Spinal cord (tissue), 10 donors: ENCODE data around the gene UQCC5. TPM values are rescaled to one million over a fixed set of nuclear protein-coding genes. Genes with fewer than 3 reads are reported as not detected.

Source experiments
- DNase-seq, 6 donors: peaks; one replicate each; pipeline versions ENCODE4 v3.0.0 to v3.0.0-alpha.2; 2013 to 2015; ENCODE audit warnings: low spot score in 6 of 6, low read depth in 4 of 6
- H3K27ac ChIP-seq: one replicate; pipeline ENCODE4 v1.5.1; 2013; ENCODE audit warnings: low read depth, low read length, control low read depth
- H3K27me3 ChIP-seq: one replicate; pipeline ENCODE4 v1.6.1; 2013; ENCODE audit warnings: low read length; ENCODE audit not compliant: control insufficient read depth, insufficient read depth
- H3K36me3 ChIP-seq: one replicate; pipeline ENCODE4 v1.6.1; 2013; ENCODE audit warnings: low read length; ENCODE audit not compliant: control insufficient read depth, insufficient read depth
- H3K4me1 ChIP-seq: one replicate; pipeline ENCODE4 v1.6.1; 2013; ENCODE audit warnings: low read length; ENCODE audit not compliant: control insufficient read depth, insufficient read depth
- H3K4me3 ChIP-seq: one replicate; pipeline ENCODE4 v1.5.1; 2013; ENCODE audit warnings: low read depth, low read length, control low read depth
- H3K9me3 ChIP-seq: one replicate; pipeline ENCODE4 v1.6.1; 2013; ENCODE audit warnings: low read length; ENCODE audit not compliant: control insufficient read depth, insufficient read depth
- WGBS: methylation state at CpG from one replicate; pipeline ENCODE4 v1.1.5; 2013; ENCODE audit warnings: missing lambda C conversion rate; ENCODE audit not compliant: insufficient coverage; 5-methylcytosine and 5-hydroxymethylcytosine counted together
- polyA plus RNA-seq, 2 donors: library from polyadenylated mRNA; unstranded; fragments of 120-200 nt; gene quantifications; one replicate each; pipeline ENCODE4 v1.2.1, GENCODE V29; 2013; ENCODE audit not compliant: insufficient read length in 2 of 2
- total RNA-seq, 2 donors: library from RNA; depleted of rRNA in 1 of 2; stranded (reverse); fragments of 120-200 nt in 1 of 2; fragments of >200 nt in 1 of 2; gene quantifications; one replicate each; pipeline versions ENCODE4 v1.2.3 to v1.2.4, GENCODE V29; 2013 to 2014
- donor health status: healthy.

UQCC5 gene
- total and polyA plus RNA-seq, 4 donors: 2.8 to 21.9 (median 20.8) TPM

DNA sequence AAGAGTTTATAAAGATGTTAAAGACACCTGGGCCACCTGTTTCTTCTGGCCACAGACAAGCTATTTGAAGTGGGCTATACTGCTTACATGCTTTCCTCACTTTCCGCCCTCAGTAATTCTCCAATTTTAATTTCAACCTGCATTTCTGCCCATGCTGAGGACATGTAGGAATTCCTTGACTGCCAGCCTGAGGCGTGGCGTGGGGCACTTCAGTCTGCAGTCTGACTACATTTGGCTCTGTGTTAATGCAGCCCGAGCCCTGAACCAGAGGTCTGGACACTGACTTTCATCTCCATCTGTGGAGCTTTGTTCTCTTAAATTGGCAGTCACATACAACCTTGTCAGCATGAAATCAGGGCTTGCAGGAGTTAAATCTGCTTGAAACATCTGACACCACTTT lies 8.5 kb downstream of the UQCC5 start:
- Histone ChIP-seq H3K27ac (no peak overlapping the region), H3K27me3 (no peaks in the 10 kb centered on the region), H3K36me3 (peaks cover 20% of the 10 kb centered on the region), H3K4me3 (no peak overlapping the region), H3K9me3 (no peaks in the 10 kb centered on the region), H3K4me1 (no peaks in the 10 kb centered on the region)
- DNase-seq: no peak
- 68% methylated on average over 4 of the region's 4 CpGs for WGBS

DNA sequence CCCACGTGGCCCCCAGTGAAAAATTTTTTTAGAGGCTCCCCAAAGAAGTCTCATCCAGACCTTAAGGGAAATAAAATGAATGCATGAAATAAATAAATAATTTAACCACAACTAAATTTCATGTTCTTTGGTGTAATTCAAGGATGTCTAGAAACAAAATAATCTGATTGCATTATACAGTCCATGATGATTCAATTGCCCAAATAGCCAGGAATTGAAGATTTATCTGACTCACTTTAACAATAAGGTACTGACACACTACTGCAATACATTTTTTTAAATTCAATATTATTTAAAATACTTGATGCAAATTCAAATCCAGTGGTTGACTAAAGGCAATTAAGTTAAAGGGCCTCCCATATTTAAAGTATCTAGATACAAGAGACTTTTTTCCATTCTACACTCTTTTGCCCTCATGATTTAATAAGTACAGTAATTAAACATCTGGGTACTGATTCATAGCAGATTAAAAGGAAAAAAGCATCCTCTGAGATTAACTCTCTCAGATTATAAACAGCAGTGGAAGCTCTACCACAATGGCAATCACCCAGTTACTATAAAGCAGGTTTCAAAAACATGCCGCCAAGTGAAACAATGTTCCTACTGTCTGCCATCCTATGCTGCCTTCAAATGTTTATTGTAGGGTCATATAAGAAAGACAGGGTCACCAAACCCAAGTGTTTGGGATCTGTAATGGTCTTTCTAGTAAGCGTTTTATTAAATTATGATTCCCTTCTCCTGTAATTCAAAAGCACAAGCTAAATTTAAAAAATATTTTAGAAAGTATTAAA lies 9.9 kb downstream of the UQCC5 start:
- Histone ChIP-seq H3K9me3 (no peaks in the 10 kb centered on the region), H3K27ac (no peak overlapping the region), H3K27me3 (no peaks in the 10 kb centered on the region), H3K4me1 (no peaks in the 10 kb centered on the region), H3K4me3 (no peak overlapping the region), H3K36me3 (peaks cover 26% of the 10 kb centered on the region)
- no peak for DNase-seq
- no CpG with 5 or more reads among the region's 3 CpGs for whole genome bisulfite sequencing

DNA sequence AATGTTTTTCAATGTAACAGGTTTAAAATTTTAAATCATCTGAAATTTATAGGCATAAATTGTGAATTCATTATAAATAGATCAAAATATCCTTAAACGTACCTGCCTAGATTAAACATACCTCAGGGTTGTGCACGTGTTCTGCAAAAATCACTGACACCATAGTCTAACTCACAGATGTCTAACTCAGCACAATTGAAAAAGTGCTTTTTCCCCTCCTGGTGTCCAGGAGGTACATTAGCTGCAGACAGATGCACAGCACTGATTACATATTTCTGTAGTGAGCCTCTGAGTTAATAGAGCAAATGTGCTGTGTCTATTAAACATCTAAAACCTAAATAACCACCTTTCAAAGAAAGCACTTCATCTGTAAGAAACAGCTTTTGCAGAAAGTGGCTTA lies 10.7 kb downstream of the UQCC5 start:
- no peak for DNase-seq
- Histone ChIP-seq H3K36me3 (peaks cover 29% of the 10 kb centered on the region), H3K4me1 (no peaks in the 10 kb centered on the region), H3K27ac (no peak overlapping the region), H3K27me3 (no peaks in the 10 kb centered on the region), H3K4me3 (no peak overlapping the region), H3K9me3 (no peaks in the 10 kb centered on the region)
- WGBS: 93% methylated on average over 2 of the region's 2 CpGs

DNA sequence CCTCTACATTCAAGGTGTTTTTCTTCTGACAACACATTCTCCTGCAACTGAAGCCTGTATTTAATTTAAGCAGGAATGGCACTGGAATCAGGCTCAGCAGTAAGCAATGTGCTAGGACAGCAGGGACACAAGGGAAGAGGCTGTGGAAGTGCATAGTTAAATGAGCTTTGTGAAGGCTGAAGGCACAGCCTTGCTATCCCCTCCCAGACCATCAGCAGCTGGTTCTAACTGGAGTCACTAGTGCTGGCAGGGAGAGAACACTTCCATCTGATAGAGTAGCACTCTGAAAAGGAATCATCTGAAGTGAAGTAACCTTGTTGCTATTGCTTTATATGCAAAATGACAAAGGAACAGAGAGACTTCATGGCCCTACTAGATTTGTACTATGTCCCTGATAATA lies 14.7 kb downstream of the UQCC5 start:
- DNase-seq: no peak
- no peaks in the 10 kb centered on the region for H3K27me3 ChIP-seq
- no peak overlapping the region for H3K4me3 ChIP-seq
- no peak overlapping the region for H3K27ac ChIP-seq
- no peaks in the 10 kb centered on the region for H3K9me3 ChIP-seq
- no peaks in the 10 kb centered on the region for H3K4me1 ChIP-seq
- H3K36me3 ChIP-seq: peaks cover 46% of the 10 kb centered on the region

DNA sequence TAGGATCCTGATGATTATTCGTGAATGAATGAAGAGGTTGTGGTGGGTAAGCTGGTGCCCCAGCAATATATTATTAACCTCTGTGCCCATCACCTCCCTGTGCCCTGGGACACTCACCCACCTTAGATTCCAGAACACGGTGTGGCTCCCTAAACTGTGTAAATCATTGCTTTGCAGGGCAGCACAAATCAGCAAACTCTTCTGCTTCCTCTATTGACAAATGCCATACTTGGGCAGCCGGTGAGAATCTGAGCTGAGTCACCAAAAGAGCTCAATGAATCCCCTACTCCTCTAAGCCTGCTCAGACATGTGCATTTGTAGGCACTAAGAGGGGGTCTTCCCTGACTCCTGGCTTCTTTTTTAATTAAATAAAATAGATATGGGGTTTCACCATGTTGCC lies 15.7 kb downstream of the UQCC5 start:
- H3K27me3 ChIP-seq: no peaks in the 10 kb centered on the region
- no peak overlapping the region for H3K4me3 ChIP-seq
- DNase-seq: no peak
- no peaks in the 10 kb centered on the region for H3K9me3 ChIP-seq
- 100% methylated on average over 1 of the region's 3 CpGs for WGBS
- no peak overlapping the region for H3K27ac ChIP-seq
- H3K36me3 ChIP-seq: peaks cover 46% of the 10 kb centered on the region
- no peaks in the 10 kb centered on the region for H3K4me1 ChIP-seq

DNA sequence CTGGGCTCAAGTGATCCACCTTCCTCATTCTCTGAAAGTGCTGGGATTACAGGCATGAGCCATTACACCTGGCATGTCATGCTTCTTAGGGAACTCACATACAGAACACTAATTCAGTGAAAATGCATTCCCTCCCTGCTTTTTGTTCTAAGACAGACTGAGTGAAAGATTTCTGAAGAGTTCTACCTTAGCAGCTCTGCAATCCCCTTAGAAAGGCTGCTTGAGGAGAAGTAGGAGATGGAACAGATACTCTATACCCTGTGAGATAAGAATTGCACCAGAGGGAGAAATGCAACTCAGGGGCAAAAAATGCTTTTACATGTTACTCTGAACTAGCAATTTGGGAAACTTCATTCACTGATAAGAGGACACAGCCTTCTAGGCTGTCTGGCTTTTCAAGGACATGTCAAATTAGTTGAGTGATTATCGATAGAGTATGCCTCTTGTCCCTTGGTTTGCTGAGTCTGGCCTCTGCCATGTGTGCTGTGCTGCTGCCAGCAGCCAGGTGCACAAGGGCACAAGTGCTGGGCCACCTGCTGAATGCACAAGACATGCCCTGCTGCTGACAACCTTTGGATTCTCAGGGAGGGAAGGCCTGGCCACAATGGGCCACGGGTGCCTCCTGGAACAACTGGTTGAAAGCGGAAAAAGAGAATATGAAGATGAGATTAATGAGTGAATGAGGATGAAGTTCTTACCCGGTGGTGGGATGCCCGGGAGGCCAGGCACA lies 17.8 kb downstream of the UQCC5 start:
- H3K27me3 ChIP-seq: no peaks in the 10 kb centered on the region
- peaks cover 5% of the 10 kb centered on the region for H3K4me1 ChIP-seq
- H3K27ac ChIP-seq: no peak overlapping the region
- no peak overlapping the region for H3K4me3 ChIP-seq
- peaks cover 39% of the 10 kb centered on the region for H3K36me3 ChIP-seq
- DNase-seq: no peak
- WGBS: 81% methylated on average over 5 of the region's 5 CpGs
- H3K9me3 ChIP-seq: no peaks in the 10 kb centered on the region

DNA sequence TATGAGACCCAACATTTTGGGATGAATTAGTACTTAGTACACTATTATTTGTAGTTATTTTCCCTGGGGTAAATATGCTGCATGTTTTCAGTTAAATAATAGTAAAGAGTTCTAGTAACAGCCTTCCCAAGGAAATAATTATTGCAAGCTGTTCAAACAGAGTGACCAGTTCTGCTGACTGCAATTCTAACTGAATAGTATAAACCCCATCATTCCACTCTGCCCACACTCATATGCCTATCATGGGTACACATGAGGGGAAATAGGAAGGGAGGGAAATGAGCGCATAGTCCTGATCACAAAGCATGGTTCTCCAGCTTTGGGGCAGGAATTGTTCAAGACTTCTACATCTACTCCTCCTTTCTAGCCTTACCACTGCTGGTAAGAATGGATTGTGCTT lies 18.7 kb downstream of the UQCC5 start:
- WGBS: no CpG with 5 or more reads among the region's 1 CpG
- Histone ChIP-seq H3K27ac (no peak overlapping the region), H3K36me3 (peaks cover 39% of the 10 kb centered on the region), H3K27me3 (no peaks in the 10 kb centered on the region), H3K9me3 (no peaks in the 10 kb centered on the region), H3K4me1 (peaks cover 5% of the 10 kb centered on the region), H3K4me3 (no peak overlapping the region)
- DNase-seq: no peak

DNA sequence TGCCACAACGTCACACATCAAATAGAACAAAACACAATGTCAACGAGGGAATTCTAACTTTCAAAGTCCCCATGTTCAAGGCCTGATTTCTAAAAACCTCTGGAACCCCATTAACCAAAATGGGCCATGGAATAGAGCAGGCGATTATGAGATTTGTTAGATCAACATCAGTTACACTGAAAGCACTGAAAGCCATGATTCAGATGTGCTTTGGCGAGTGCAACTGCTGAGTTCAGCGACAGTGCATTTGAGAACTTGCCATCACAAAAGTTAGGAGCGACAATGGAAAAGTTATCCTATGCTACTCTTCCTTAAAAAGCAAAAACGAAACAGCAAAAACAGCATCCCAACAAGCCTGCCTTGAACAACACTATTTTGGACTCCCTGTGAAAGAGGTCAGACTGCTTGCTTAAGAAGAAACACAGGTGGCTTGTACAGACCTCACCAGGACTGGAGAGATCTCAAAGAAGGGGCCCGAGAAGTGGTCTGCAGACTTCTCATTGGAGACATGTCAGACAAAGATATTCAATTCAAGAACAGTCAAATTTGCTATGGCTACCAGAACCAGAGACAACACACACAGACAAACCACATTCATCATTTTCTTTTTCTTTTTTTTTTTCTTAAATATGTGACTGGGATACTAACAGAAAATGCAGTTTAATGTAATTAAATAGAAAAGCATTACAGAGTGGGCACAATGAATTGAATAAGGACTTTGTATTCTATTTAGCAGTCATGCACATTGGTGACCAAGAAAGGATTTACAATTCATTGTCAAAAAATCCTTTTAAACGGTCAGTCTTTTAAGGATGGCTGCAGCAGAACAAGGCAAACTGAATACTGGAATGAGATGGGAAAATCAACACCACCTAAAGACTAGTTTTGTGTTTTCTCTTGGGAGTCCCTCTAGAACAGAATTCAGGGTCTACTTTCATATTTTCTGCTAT lies 20.9 kb downstream of the UQCC5 start:
- H3K27me3 ChIP-seq: no peaks in the 10 kb centered on the region
- peak overlapping the region; percentile 29 for H3K27ac ChIP-seq
- H3K4me1 ChIP-seq: peaks cover 5% of the 10 kb centered on the region
- H3K4me3 ChIP-seq: no peak overlapping the region
- DNase-seq: peak in 1 of 6 donors; percentile 7
- H3K9me3 ChIP-seq: no peaks in the 10 kb centered on the region
- H3K36me3 ChIP-seq: peaks cover 39% of the 10 kb centered on the region
- WGBS: 45% methylated on average over 5 of the region's 9 CpGs

DNA sequence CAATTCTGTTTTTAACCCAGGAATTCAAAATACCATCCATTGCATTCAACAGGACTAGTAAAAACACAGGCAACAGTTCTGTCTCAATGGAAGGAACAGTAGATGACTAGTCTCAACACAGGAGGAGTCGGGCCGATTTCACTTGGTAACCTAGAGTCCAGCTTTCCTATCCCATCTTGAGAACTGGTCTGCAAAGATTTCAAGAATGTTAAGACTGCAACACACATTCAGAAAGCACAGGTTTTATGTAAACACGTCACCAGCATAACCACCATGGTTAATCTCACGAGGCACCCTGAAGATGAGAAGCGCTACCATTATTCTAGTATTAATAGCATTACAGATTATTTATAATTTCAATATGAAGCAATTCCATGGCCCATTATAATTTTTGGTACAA lies 22.0 kb downstream of the UQCC5 start:
- Histone ChIP-seq H3K9me3 (no peaks in the 10 kb centered on the region), H3K27me3 (no peaks in the 10 kb centered on the region), H3K4me3 (no peak overlapping the region), H3K4me1 (peaks cover 5% of the 10 kb centered on the region), H3K36me3 (peaks cover 38% of the 10 kb centered on the region), H3K27ac (no peak overlapping the region)
- WGBS: 63% methylated on average over 2 of the region's 5 CpGs
- no peak for DNase-seq
